ENCODE measurements around the gene DHFR. TPM values are rescaled to one million over a fixed set of nuclear protein-coding genes. Genes with fewer than 3 reads are reported as not detected.
"Not testable (repeated sequence)": the region's sequence is repeated elsewhere in the genome, so short reads cannot be mapped to it uniquely, and the experiment has no call there.

DHFR gene
- total RNA-seq, 1 donor from 2014 or later, result 14.4 TPM

DNA sequence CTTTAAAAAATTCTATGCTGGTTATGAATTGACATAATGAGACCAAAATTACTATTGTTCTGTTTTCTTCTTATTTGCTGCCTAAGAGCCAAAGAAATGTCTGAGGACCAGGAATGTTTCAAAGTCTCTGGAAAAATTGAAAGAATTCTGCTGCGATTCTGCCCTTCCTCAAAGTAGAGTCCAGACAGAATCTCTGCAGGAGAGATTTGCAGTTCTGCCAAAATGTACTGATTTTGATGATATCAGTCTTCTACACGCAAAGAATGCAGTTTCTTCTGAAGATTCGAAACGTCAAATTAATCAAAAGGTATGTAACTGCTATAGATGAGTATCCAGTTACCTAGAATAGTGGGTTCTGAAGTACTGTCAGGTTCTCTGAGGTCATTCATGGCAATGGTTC lies 10.3 kb upstream of the DHFR start:
- H3K36me3 Mint-ChIP-seq (ENCODE audit: low read depth, unreplicated experiment), result peaks cover 23% of the 10 kb centered on the region
- Histone ChIP-seq H3K9ac (ENCODE audit: low read length) (no peak overlapping the region), H2AFZ (ENCODE audit: low read depth, low read length) (no peak overlapping the region), H4K20me1 (ENCODE audit: insufficient read depth, low read length) (peaks cover 6% of the 10 kb centered on the region), H3K79me2 (ENCODE audit: insufficient read depth, low read length) (peaks cover 2% of the 10 kb centered on the region), H3K27ac (ENCODE audit: low read depth, low read length) (no peak overlapping the region), H3K36me3 (ENCODE audit: insufficient read depth, low read length) (peaks cover 31% of the 10 kb centered on the region), H3K4me1 (ENCODE audit: insufficient read depth, low read length) (no peaks in the 10 kb centered on the region), H3K9me3 (ENCODE audit: insufficient read depth, low read depth, low read length) (no peaks in the 10 kb centered on the region), H3K4me3 (ENCODE audit: insufficient read depth, low read depth, low read length) (no peak overlapping the region), H3K4me2 (ENCODE audit: low read length) (no peak overlapping the region), H3K27me3 (ENCODE audit: insufficient read depth, low read length) (no peaks in the 10 kb centered on the region)
- TF ChIP-seq EZH2 (IDR thresholded peaks at IDR 0.05; ENCODE audit: insufficient read depth, low read length), result no peak
- TF ChIP-seq, protein P1, sequence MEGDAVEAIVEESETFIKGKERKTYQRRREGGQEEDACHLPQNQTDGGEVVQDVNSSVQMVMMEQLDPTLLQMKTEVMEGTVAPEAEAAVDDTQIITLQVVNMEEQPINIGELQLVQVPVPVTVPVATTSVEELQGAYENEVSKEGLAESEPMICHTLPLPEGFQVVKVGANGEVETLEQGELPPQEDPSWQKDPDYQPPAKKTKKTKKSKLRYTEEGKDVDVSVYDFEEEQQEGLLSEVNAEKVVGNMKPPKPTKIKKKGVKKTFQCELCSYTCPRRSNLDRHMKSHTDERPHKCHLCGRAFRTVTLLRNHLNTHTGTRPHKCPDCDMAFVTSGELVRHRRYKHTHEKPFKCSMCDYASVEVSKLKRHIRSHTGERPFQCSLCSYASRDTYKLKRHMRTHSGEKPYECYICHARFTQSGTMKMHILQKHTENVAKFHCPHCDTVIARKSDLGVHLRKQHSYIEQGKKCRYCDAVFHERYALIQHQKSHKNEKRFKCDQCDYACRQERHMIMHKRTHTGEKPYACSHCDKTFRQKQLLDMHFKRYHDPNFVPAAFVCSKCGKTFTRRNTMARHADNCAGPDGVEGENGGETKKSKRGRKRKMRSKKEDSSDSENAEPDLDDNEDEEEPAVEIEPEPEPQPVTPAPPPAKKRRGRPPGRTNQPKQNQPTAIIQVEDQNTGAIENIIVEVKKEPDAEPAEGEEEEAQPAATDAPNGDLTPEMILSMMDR (IDR thresholded peaks at IDR 0.05; ENCODE audit: insufficient read depth, low read depth, low read length), result no peak
- no peaks in the 10 kb centered on the region for H3K9me3 Mint-ChIP-seq (ENCODE audit: unreplicated experiment)
- H3K4me3 Mint-ChIP-seq (ENCODE audit: unreplicated experiment), result no peak overlapping the region
- no peak overlapping the region for H3K27ac Mint-ChIP-seq (ENCODE audit: unreplicated experiment)
- H3K4me1 Mint-ChIP-seq (ENCODE audit: low read depth, unreplicated experiment), result no peaks in the 10 kb centered on the region
- DNase-seq (ENCODE audit: low read depth) (peak; percentile 33), FAIRE-seq (no peak)
- H3K27me3 Mint-ChIP-seq (ENCODE audit: low read depth, unreplicated experiment), result no peaks in the 10 kb centered on the region

DNA sequence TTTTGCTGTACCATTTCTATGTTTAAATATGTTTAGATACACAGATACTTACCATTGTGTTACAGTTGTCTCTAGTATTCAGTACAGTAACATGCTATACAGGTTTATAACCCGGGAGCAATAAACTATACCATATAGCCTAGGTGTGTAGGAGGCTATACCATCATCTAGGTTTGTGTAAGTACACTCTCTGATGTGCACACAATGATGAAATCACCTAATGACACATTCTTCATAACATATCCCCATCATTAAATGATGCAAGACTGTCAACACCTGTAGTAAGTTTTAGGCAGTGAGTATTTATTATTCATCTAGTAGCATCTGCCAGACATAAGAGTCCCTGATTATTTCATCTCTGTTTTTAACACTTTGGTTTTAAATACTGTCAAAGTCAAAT lies 7.3 kb upstream of the DHFR start:
- no peak overlapping the region for H3K4me3 Mint-ChIP-seq (ENCODE audit: unreplicated experiment)
- FAIRE-seq (no peak), DNase-seq (ENCODE audit: low read depth) (no peak)
- H3K36me3 Mint-ChIP-seq (ENCODE audit: low read depth, unreplicated experiment), result peaks cover 23% of the 10 kb centered on the region
- Histone ChIP-seq H4K20me1 (ENCODE audit: insufficient read depth, low read length) (peaks cover 6% of the 10 kb centered on the region), H3K79me2 (ENCODE audit: insufficient read depth, low read length) (peaks cover 2% of the 10 kb centered on the region), H3K4me2 (ENCODE audit: low read length) (no peak overlapping the region), H3K36me3 (ENCODE audit: insufficient read depth, low read length) (peaks cover 54% of the 10 kb centered on the region), H3K9ac (ENCODE audit: low read length) (no peak overlapping the region), H3K27ac (ENCODE audit: low read depth, low read length) (no peak overlapping the region), H3K9me3 (ENCODE audit: insufficient read depth, low read depth, low read length) (no peaks in the 10 kb centered on the region), H3K27me3 (ENCODE audit: insufficient read depth, low read length) (no peaks in the 10 kb centered on the region), H2AFZ (ENCODE audit: low read depth, low read length) (no peak overlapping the region), H3K4me3 (ENCODE audit: insufficient read depth, low read depth, low read length) (no peak overlapping the region), H3K4me1 (ENCODE audit: insufficient read depth, low read length) (no peaks in the 10 kb centered on the region)
- H3K27ac Mint-ChIP-seq (ENCODE audit: unreplicated experiment), result no peak overlapping the region
- TF ChIP-seq EZH2 (IDR thresholded peaks at IDR 0.05; ENCODE audit: insufficient read depth, low read length), result no peak
- TF ChIP-seq, protein P1 (IDR thresholded peaks at IDR 0.05; ENCODE audit: insufficient read depth, low read depth, low read length), result no peak
- H3K27me3 Mint-ChIP-seq (ENCODE audit: low read depth, unreplicated experiment), result no peaks in the 10 kb centered on the region
- H3K4me1 Mint-ChIP-seq (ENCODE audit: low read depth, unreplicated experiment), result no peaks in the 10 kb centered on the region
- H3K9me3 Mint-ChIP-seq (ENCODE audit: unreplicated experiment), result no peaks in the 10 kb centered on the region

DNA sequence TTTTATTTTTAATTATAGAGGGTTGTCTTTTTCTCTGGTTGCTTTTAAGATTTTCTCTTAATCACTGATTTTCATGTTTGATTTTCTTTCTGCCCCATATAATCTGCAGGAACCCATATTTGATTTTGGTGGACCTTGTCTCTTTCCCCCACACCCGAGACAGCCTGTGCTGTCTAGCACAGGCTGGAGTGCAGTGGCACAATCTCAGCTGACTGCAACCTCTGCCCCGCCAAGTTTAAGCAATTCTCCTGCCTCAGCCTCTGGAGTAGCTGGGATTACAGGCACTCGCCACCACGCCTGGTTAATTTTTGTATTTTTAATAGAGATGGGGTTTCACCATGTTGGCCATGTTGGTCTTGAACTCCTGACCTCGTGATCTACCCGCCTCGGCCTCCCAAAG lies 5.9 kb upstream of the DHFR start:
- H3K27ac ChIP-seq (ENCODE audit: low read depth, low read length); H3K9ac ChIP-seq (ENCODE audit: low read length); H2AFZ ChIP-seq (ENCODE audit: low read depth, low read length); H4K20me1 ChIP-seq (ENCODE audit: insufficient read depth, low read length); H3K4me3 ChIP-seq (ENCODE audit: insufficient read depth, low read depth, low read length); DNase-seq (ENCODE audit: low read depth); H3K27me3 Mint-ChIP-seq (ENCODE audit: low read depth, unreplicated experiment); H3K4me2 ChIP-seq (ENCODE audit: low read length); H3K4me1 Mint-ChIP-seq (ENCODE audit: low read depth, unreplicated experiment); H3K4me1 ChIP-seq (ENCODE audit: insufficient read depth, low read length); H3K9me3 Mint-ChIP-seq (ENCODE audit: unreplicated experiment); H3K9me3 ChIP-seq (ENCODE audit: insufficient read depth, low read depth, low read length); H3K4me3 Mint-ChIP-seq (ENCODE audit: unreplicated experiment); H3K27me3 ChIP-seq (ENCODE audit: insufficient read depth, low read length); H3K27ac Mint-ChIP-seq (ENCODE audit: unreplicated experiment); FAIRE-seq; H3K79me2 ChIP-seq (ENCODE audit: insufficient read depth, low read length): not testable (repeated sequence)
- peaks cover 44% of the 10 kb centered on the region for H3K36me3 ChIP-seq (ENCODE audit: insufficient read depth, low read length)
- peaks cover 19% of the 10 kb centered on the region for H3K36me3 Mint-ChIP-seq (ENCODE audit: low read depth, unreplicated experiment)

Data from astrocyte (in vitro differentiated cells and primary cell).